Endothelial cell of umbilical vein (primary cell): ENCODE results near the gene RPP25. TPM values are rescaled to one million over a fixed set of nuclear protein-coding genes. Genes with fewer than 3 reads are reported as not detected.
A peak's percentile ranks its signal among the peaks of the same experiment; 100 is the strongest.

Experiments used
- BruUV-seq: library from RNA; stranded (reverse); fragments of 400-500 nt; replicated peaks from 2 replicates; lab custom pipeline; 2021; lab: Mats Ljungman, UMichigan
- CTCF ChIA-PET: fragments of 300-600, 350-600 bp; sonication (Branson Sonifier 250); formaldehyde crosslinking; loops from one replicate; lab custom pipeline; 2021; ENCODE audit warnings: antibody characterized with exemption, inconsistent platforms; lab: Charles Lee
- POLR2A ChIA-PET: fragments of 300-600, 350-600 bp; sonication (Branson Sonifier 250); formaldehyde crosslinking; loops from one replicate; lab custom pipeline; 2021; ENCODE audit warnings: antibody characterized with exemption, inconsistent platforms; lab: Charles Lee
- DNase-seq: peaks from one replicate; pipeline ENCODE4 v3.0.0-alpha.2; 2011; ENCODE audit warnings: low read depth, low spot score
- FAIRE-seq: peaks from 2 replicates; lab custom pipeline; 2011; peaks lifted over from hg19 to GRCh38; lab: Jason Lieb, UNC
- H2AFZ ChIP-seq: 2 replicates; pipeline ENCODE4 v1.6.0; 2012; ENCODE audit warnings: low read depth, low read length, control low read depth, inconsistent platforms
- H3K27ac ChIP-seq: 2 replicates; pipeline ENCODE4 v1.5.1; 2011; ENCODE audit warnings: low read depth, mild to moderate bottlenecking, control low read depth, low read length, moderate library complexity; ENCODE audit not compliant: insufficient read depth
- H3K27me3 ChIP-seq, 2 experiments: 2 replicates each; pipeline versions ENCODE4 v1.6.0 to v1.6.1; 2011; ENCODE audit warnings: low read length in 2 of 2, mixed read lengths in 1 of 2; ENCODE audit not compliant: control insufficient read depth in 2 of 2, insufficient read depth in 2 of 2
- H3K36me3 ChIP-seq, 2 experiments: 2 replicates in 1 of 2; 3 replicates in 1 of 2; pipeline ENCODE4 v1.5.1; 2011; ENCODE audit warnings: low read length in 2 of 2, mild to moderate bottlenecking in 1 of 2, moderate library complexity in 1 of 2; ENCODE audit not compliant: control insufficient read depth in 2 of 2, insufficient read depth in 2 of 2; ENCODE audit errors: extremely low read depth in 1 of 2
- H3K4me1 ChIP-seq: 3 replicates; pipeline ENCODE4 v1.5.1; 2011; ENCODE audit warnings: mild to moderate bottlenecking, low read length; ENCODE audit not compliant: control insufficient read depth, insufficient read depth; ENCODE audit errors: extremely low read depth
- H3K4me2 ChIP-seq: 2 replicates; pipeline ENCODE4 v1.6.1; 2011; ENCODE audit warnings: low read length, control low read depth, mixed read lengths; ENCODE audit not compliant: insufficient read depth
- H3K4me3 ChIP-seq, 3 experiments: fragments of 200-600 bp in 1 of 3; sonication (generic), shearing (Covaris generic) in 1 of 3; replicated peaks in 1 of 3; 2 replicates each; pipeline ENCODE4 v1.5.1; 2011 to 2016; ENCODE audit warnings: control low read depth in 3 of 3, low read length in 3 of 3, mild to moderate bottlenecking in 2 of 3, inconsistent platforms in 1 of 3, low read depth in 1 of 3, moderate library complexity in 1 of 3; ENCODE audit not compliant: insufficient read depth in 1 of 3
- H3K79me2 ChIP-seq: 2 replicates; pipeline ENCODE4 v1.6.0; 2012; ENCODE audit warnings: low read length, inconsistent platforms; ENCODE audit not compliant: control insufficient read depth, insufficient read depth
- H3K9ac ChIP-seq: replicated peaks from 2 replicates; pipeline ENCODE3; 2011; ENCODE audit warnings: low read length, control low read depth; ENCODE audit not compliant: insufficient read depth; ENCODE audit errors: extremely low read depth
- H3K9me1 ChIP-seq: replicated peaks from 3 replicates; pipeline ENCODE4 v1.6.0; 2011; ENCODE audit warnings: mild to moderate bottlenecking, low read length; ENCODE audit not compliant: control insufficient read depth, insufficient read depth; ENCODE audit errors: extremely low read depth
- H3K9me3 ChIP-seq: replicated peaks from 2 replicates; pipeline ENCODE4 v1.5.1; 2012; ENCODE audit warnings: low read length, inconsistent platforms; ENCODE audit not compliant: control insufficient read depth, insufficient read depth
- H4K20me1 ChIP-seq: replicated peaks from 2 replicates; pipeline ENCODE3; 2011; ENCODE audit warnings: mild to moderate bottlenecking, low read length; ENCODE audit not compliant: control insufficient read depth, insufficient read depth; ENCODE audit errors: extremely low read depth
- EZH2 ChIP-seq: IDR thresholded peaks from 2 replicates; pipeline ENCODE4 v1.6.1; 2012; ENCODE audit warnings: borderline replicate concordance, low read depth, mild to moderate bottlenecking, moderate library complexity, low read length, inconsistent platforms; ENCODE audit not compliant: severe bottlenecking
- FOS ChIP-seq: IDR thresholded peaks from 2 replicates; pipeline ENCODE4 v1.6.1; 2011; ENCODE audit warnings: mild to moderate bottlenecking, low read length, moderate library complexity, borderline replicate concordance; ENCODE audit not compliant: insufficient read depth
- GATA2 ChIP-seq: IDR thresholded peaks from 2 replicates; pipeline ENCODE4 v1.7.0; 2011; ENCODE audit warnings: low read depth, mild to moderate bottlenecking, moderate library complexity, mixed read lengths, low read length; ENCODE audit not compliant: insufficient read length, insufficient read depth
- JUN ChIP-seq: IDR thresholded peaks from 2 replicates; pipeline ENCODE4 v1.6.1; 2011; ENCODE audit warnings: borderline replicate concordance, low read depth; ENCODE audit not compliant: insufficient read length, insufficient read depth
- MAX ChIP-seq: IDR thresholded peaks from 2 replicates; pipeline ENCODE4 v1.6.1; 2011; ENCODE audit not compliant: insufficient read depth, insufficient read length
- MYC ChIP-seq: IDR thresholded peaks from one replicate; pipeline ENCODE4 v1.6.1; 2011; ENCODE audit warnings: mild to moderate bottlenecking, low read depth, low read length
- POLR2A ChIP-seq: IDR thresholded peaks from 2 replicates; pipeline ENCODE4 v1.6.1; 2012; ENCODE audit warnings: low read depth, mild to moderate bottlenecking, control low read depth, low read length
- POLR2AphosphoS5 ChIP-seq: IDR thresholded peaks from 2 replicates; pipeline ENCODE4 v1.6.1; 2012; ENCODE audit warnings: low read depth, mild to moderate bottlenecking, control low read depth, low read length, moderate library complexity; ENCODE audit not compliant: insufficient read depth
- dilution Hi-C: fragments of 300-500 bp; cut with MboI; formaldehyde crosslinking; loops from one replicate; pipeline ENCODE4 v1.15.0; 2019; ENCODE audit warnings: low sequenced_read_pairs; ENCODE audit not compliant: extremely low pct_ligation_motif_present
- intact Hi-C: fragments of 100-400 bp; cut with micrococcal nuclease; formaldehyde crosslinking; loops from one replicate; pipeline ENCODE4 v1.10.0; 2022
- polyA plus RNA-seq, 4 experiments: library from polyadenylated mRNA; depleted of rRNA in 3 of 4; stranded (reverse) in 3 of 4; unstranded in 1 of 4; fragments of >200 nt; gene quantifications; 2 replicates each; pipeline versions ENCODE4 v1.2.1 to v1.2.3, GENCODE V29; 2011 to 2012; ENCODE audit warnings: missing spikeins in 1 of 4
- total RNA-seq: library from RNA; stranded (reverse); gene quantifications from 2 replicates; pipeline ENCODE4 v1.2.3, GENCODE V29; 2021
- TF ChIP-seq, protein P1 (sequence below), 2 donors: IDR thresholded peaks; 1 replicate in 1 of 2; 2 replicates in 1 of 2; pipeline ENCODE4 v1.5.1; 2011; ENCODE audit warnings: low read length in 2 of 2, mild to moderate bottlenecking in 2 of 2, moderate library complexity in 2 of 2, control low read depth in 1 of 2, inconsistent platforms in 1 of 2, low read depth in 1 of 2; ENCODE audit not compliant: insufficient read depth in 1 of 2; ENCODE audit errors: extremely low read depth in 1 of 2

RPP25 gene
- total and polyA plus RNA-seq, 2 donors (not counting 3 experiments of a cell fraction or from before 2014, with no cell fraction given): 10.1 to 13.8 TPM

GRCh38 chr15:74995182-74995778 is 38.7 kb upstream of the RPP25 start, which contains the start of gene SCAMP5:
Gene SCAMP5, plus strand, starts transcription at chr15:74995563. Its CDS starts 16,277 bp downstream, at chr15:75011840.
- peak within 1 kb of the TSS; percentile 91 for H2AFZ ChIP-seq
- H4K20me1 ChIP-seq: no peaks in the 10 kb centered on the region
- intact Hi-C loops (no loop called here), dilution Hi-C loops (no loop called here)
- peak within 1 kb of the TSS; percentile 24 to 75 (median 61) for H3K4me3 ChIP-seq
- H3K9ac ChIP-seq: peak within 1 kb of the TSS; percentile 21
- H3K36me3 ChIP-seq: no peaks in the 10 kb centered on the region
- no peaks in the 10 kb centered on the region for H3K9me1 ChIP-seq
- H3K27me3 ChIP-seq: peaks cover 11 to 20% of the 10 kb centered on the region in 2 experiments
- H3K4me2 ChIP-seq: peak within 1 kb of the TSS; percentile 73
- H3K27ac ChIP-seq: no peak within 1 kb of the TSS
- TF ChIP-seq MYC (no peak), POLR2AphosphoS5 (peak; percentile 30)
- TF ChIP-seq, protein P1, sequence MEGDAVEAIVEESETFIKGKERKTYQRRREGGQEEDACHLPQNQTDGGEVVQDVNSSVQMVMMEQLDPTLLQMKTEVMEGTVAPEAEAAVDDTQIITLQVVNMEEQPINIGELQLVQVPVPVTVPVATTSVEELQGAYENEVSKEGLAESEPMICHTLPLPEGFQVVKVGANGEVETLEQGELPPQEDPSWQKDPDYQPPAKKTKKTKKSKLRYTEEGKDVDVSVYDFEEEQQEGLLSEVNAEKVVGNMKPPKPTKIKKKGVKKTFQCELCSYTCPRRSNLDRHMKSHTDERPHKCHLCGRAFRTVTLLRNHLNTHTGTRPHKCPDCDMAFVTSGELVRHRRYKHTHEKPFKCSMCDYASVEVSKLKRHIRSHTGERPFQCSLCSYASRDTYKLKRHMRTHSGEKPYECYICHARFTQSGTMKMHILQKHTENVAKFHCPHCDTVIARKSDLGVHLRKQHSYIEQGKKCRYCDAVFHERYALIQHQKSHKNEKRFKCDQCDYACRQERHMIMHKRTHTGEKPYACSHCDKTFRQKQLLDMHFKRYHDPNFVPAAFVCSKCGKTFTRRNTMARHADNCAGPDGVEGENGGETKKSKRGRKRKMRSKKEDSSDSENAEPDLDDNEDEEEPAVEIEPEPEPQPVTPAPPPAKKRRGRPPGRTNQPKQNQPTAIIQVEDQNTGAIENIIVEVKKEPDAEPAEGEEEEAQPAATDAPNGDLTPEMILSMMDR (IDR thresholded peaks at IDR 0.05; ENCODE audit: extremely low read depth in 1 of 2, insufficient read depth in 1 of 2, low read depth in 1 of 2, low read length in 2 of 2): no peak
- no peaks in the 10 kb centered on the region for H3K9me3 ChIP-seq
- POLR2A ChIA-PET: no interaction called here
- H3K4me1 ChIP-seq: peaks cover 15% of the 10 kb centered on the region
- DNase-seq: peak; percentile 79
- CTCF ChIA-PET: interaction anchor here (0.8 to 2.2 kb wide), 10 partner anchors 10 to 225 kb away, joined by 3 to 15 read pairs (median 4); partner anchors contain the start of genes C15orf39, PPCDC and RPP25
- H3K79me2 ChIP-seq: no peaks in the 10 kb centered on the region
- BruUV-seq: no TSS peak
- peak; percentile 82 for FAIRE-seq

DNA sequence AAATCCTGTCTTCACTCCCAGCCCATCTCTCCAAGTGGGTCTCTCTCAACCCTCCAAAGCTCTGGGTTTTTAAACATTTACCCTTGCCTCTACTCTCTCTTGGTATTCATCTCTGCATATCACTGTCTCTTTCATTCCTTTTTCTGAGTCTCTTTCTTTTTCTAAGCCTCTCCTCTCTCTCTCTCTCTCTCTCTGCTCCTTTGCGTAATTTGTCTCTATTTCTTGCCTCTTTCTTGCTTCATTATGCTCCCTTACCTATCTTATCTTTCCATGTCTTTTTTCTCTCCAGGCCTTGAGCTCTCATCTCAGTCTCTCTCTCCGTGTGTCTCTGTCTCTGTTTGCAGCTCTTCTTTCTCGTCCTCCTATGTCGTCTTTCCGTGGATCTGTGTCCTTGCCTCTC is 38.1 kb upstream of the RPP25 start:
- H3K4me2 ChIP-seq: no peak overlapping the region
- H3K79me2 ChIP-seq: no peaks in the 10 kb centered on the region
- no peaks in the 10 kb centered on the region for H3K9me3 ChIP-seq
- FAIRE-seq: no peak
- intact Hi-C loops (no loop called here), dilution Hi-C loops (no loop called here)
- ChIA-PET CTCF (interaction anchor here (0.8 to 2.2 kb wide), 9 partner anchors 10 to 224 kb away, joined by 3 to 15 read pairs (median 4); partner anchors contain the start of genes C15orf39, PPCDC and RPP25), POLR2A (no interaction called here)
- no TSS peak for BruUV-seq
- peaks cover 15% of the 10 kb centered on the region for H3K4me1 ChIP-seq
- H3K27ac ChIP-seq: no peak overlapping the region
- H3K36me3 ChIP-seq: no peaks in the 10 kb centered on the region
- H4K20me1 ChIP-seq: no peaks in the 10 kb centered on the region
- no peak overlapping the region for H3K9ac ChIP-seq
- H2AFZ ChIP-seq: no peak overlapping the region
- peaks cover 11 to 20% of the 10 kb centered on the region in 2 experiments for H3K27me3 ChIP-seq
- TF ChIP-seq EZH2 (no peak), POLR2AphosphoS5 (no peak), MAX (no peak), GATA2 (no peak), POLR2A (no peak), MYC (no peak), FOS (no peak), JUN (no peak)
- TF ChIP-seq, protein P1 (IDR thresholded peaks at IDR 0.05; ENCODE audit: extremely low read depth in 1 of 2, insufficient read depth in 1 of 2, low read depth in 1 of 2, low read length in 2 of 2): no peak
- no peak for DNase-seq
- H3K9me1 ChIP-seq: no peaks in the 10 kb centered on the region
- no peak overlapping the region for H3K4me3 ChIP-seq
